SK-N-SH (cell line): ENCODE results near the gene TULP4. TPM values are rescaled to one million over a fixed set of nuclear protein-coding genes. Genes with fewer than 3 reads are reported as not detected.

Experiments
- CTCF ChIA-PET: fragments of 300-600, 350-600 bp; formaldehyde crosslinking; extraction: SDS; loops from one replicate; lab custom pipeline; 2021; lab: Yijun Ruan, JAX
- POLR2A ChIA-PET: fragments of 350-600 bp; sonication (Branson Sonifier 250); formaldehyde crosslinking; extraction: SDS; loops from one replicate; lab custom pipeline; 2020; ENCODE audit warnings: antibody characterized with exemption, inconsistent platforms; lab: Yijun Ruan, JAX
- DNase-seq: peaks from one replicate; pipeline ENCODE4 v3.0.0; 2012
- H2AFZ ChIP-seq: fragments of 200-600 bp; sonication (generic); 2 replicates; pipeline ENCODE4 v1.8.1; 2016; ENCODE audit warnings: antibody characterized with exemption, mild to moderate bottlenecking, low read depth
- H3F3A ChIP-seq: fragments of 200-600 bp; sonication (generic); replicated peaks from 2 replicates; pipeline ENCODE3; 2016; ENCODE audit warnings: antibody characterized with exemption, mild to moderate bottlenecking; ENCODE audit not compliant: insufficient read depth
- H3K27ac ChIP-seq, 2 experiments: fragments of 200-500 bp in 1 of 2; fragments of 200-600 bp in 1 of 2; sonication (Bioruptor generic) in 1 of 2; sonication (generic), shearing (Covaris generic) in 1 of 2; 2 replicates each; pipeline versions ENCODE4 v1.5.1 to v1.6.1; 2014 to 2016; ENCODE audit warnings: low read depth in 2 of 2, inconsistent platforms in 1 of 2, low read length in 1 of 2, mild to moderate bottlenecking in 1 of 2, mixed read lengths in 1 of 2
- H3K27me3 ChIP-seq: fragments of 200-600 bp; sonication (generic), shearing (Covaris generic); 2 replicates; pipeline ENCODE4 v1.6.1; 2016; ENCODE audit warnings: mixed run types; ENCODE audit not compliant: insufficient read depth
- H3K36me3 ChIP-seq, 2 experiments: fragments of 200-500 bp in 1 of 2; fragments of 200-600 bp in 1 of 2; sonication (Bioruptor generic) in 1 of 2; sonication (generic) in 1 of 2; replicated peaks in 1 of 2; 2 replicates each; pipeline versions ENCODE3 to v1.5.1; 2014 to 2016; ENCODE audit warnings: low read length in 1 of 2, mild to moderate bottlenecking in 1 of 2; ENCODE audit not compliant: insufficient read depth in 2 of 2, control insufficient read depth in 1 of 2
- H3K4me1 ChIP-seq, 2 experiments: fragments of 200-500 bp in 1 of 2; fragments of 200-600 bp in 1 of 2; sonication (Bioruptor generic) in 1 of 2; sonication (generic), shearing (Covaris generic) in 1 of 2; 2 replicates each; pipeline versions ENCODE4 v1.5.1 to v1.6.1; 2014 to 2016; ENCODE audit warnings: low read depth in 1 of 2, low read length in 1 of 2, mixed run types in 1 of 2; ENCODE audit not compliant: insufficient read depth in 2 of 2, control insufficient read depth in 1 of 2
- H3K4me2 ChIP-seq: fragments of 200-600 bp; sonication (generic), shearing (Covaris generic); 2 replicates; pipeline ENCODE4 v1.6.1; 2017; ENCODE audit warnings: mixed run types
- H3K4me3 ChIP-seq, 2 experiments: fragments of 200-500 bp in 1 of 2; fragments of 200-600 bp in 1 of 2; sonication (Bioruptor generic) in 1 of 2; sonication (generic), shearing (Covaris generic) in 1 of 2; 2 replicates each; pipeline versions ENCODE4 v1.5.1 to v1.8.1; 2014 to 2016; ENCODE audit warnings: low read depth in 2 of 2, inconsistent platforms in 1 of 2, low read length in 1 of 2, mild to moderate bottlenecking in 1 of 2, mixed read lengths in 1 of 2, moderate library complexity in 1 of 2
- H3K79me2 ChIP-seq: fragments of 200-600 bp; sonication (generic); 2 replicates; pipeline ENCODE4 v1.8.1; 2017; ENCODE audit warnings: mild to moderate bottlenecking; ENCODE audit not compliant: insufficient read depth
- H3K9ac ChIP-seq: fragments of 200-600 bp; sonication (generic); 2 replicates; pipeline ENCODE4 v1.6.1; 2017; ENCODE audit warnings: mixed run types
- H3K9me2 ChIP-seq: fragments of 200-600 bp; sonication (generic); 2 replicates; pipeline ENCODE4 v1.6.1; 2017; ENCODE audit warnings: mixed run types
- H3K9me3 ChIP-seq: fragments of 200-600 bp; sonication (generic); 2 replicates; pipeline ENCODE4 v1.6.1; 2017; ENCODE audit warnings: mixed run types, mild to moderate bottlenecking, moderate library complexity
- H4K20me1 ChIP-seq: fragments of 200-600 bp; sonication (generic); 2 replicates; pipeline ENCODE4 v1.6.1; 2017; ENCODE audit warnings: mild to moderate bottlenecking, mixed run types; ENCODE audit not compliant: insufficient read depth
- CHD2 ChIP-seq: fragments of 150-350 bp; IDR thresholded peaks from 2 replicates; pipeline ENCODE4 v1.6.1; 2018; ENCODE audit warnings: low read length; ENCODE audit not compliant: partially characterized antibody
- ELF1 ChIP-seq: IDR thresholded peaks from 2 replicates; pipeline ENCODE4 v1.4.0; 2012
- FOXJ3 ChIP-seq: sonication (generic); formaldehyde crosslinking; IDR thresholded peaks from 2 replicates; pipeline ENCODE4 v1.5.1; 2020; ENCODE audit warnings: mild to moderate bottlenecking, missing genetic modification reagents
- GABPA ChIP-seq: IDR thresholded peaks from 2 replicates; pipeline ENCODE4 v1.4.0; 2012; ENCODE audit warnings: low read depth, mild to moderate bottlenecking
- GATA2 ChIP-seq: sonication (generic); formaldehyde crosslinking; IDR thresholded peaks from 2 replicates; pipeline ENCODE4 v1.5.0; 2020; ENCODE audit warnings: mild to moderate bottlenecking, missing genetic modification reagents
- JUND ChIP-seq: IDR thresholded peaks from 2 replicates; pipeline ENCODE4 v1.4.0; 2012
- POLR2AphosphoS5 ChIP-seq: IDR thresholded peaks from 2 replicates; pipeline ENCODE4 v1.6.1; 2012; ENCODE audit warnings: low read depth, low read length
- RAD21 ChIP-seq: IDR thresholded peaks from 2 replicates; pipeline ENCODE4 v1.6.1; 2012; ENCODE audit warnings: mild to moderate bottlenecking, low read length
- REST ChIP-seq: IDR thresholded peaks from 2 replicates; pipeline ENCODE4 v1.6.1; 2012; ENCODE audit warnings: mild to moderate bottlenecking, low read depth, low read length, moderate library complexity
- RXRA ChIP-seq: IDR thresholded peaks from 2 replicates; pipeline ENCODE4 v1.4.0; 2012; ENCODE audit warnings: low read depth, mild to moderate bottlenecking, borderline replicate concordance
- SIN3A ChIP-seq: IDR thresholded peaks from 2 replicates; pipeline ENCODE4 v1.6.1; 2012; ENCODE audit warnings: low read depth, mild to moderate bottlenecking, low read length, moderate library complexity, borderline replicate concordance
- SMC3 ChIP-seq: IDR thresholded peaks from 2 replicates; pipeline ENCODE4 v1.6.1; 2012; ENCODE audit warnings: low read depth, low read length, improper control_type of control experiment
- TCF12 ChIP-seq: IDR thresholded peaks from 2 replicates; pipeline ENCODE4 v1.4.0; 2012
- TEAD4 ChIP-seq: IDR thresholded peaks from 2 replicates; pipeline ENCODE4 v1.4.0; 2012; ENCODE audit warnings: mild to moderate bottlenecking, borderline replicate concordance; ENCODE audit not compliant: insufficient read depth
- USF1 ChIP-seq: IDR thresholded peaks from 2 replicates; pipeline ENCODE4 v1.4.0; 2012; ENCODE audit warnings: low read depth, borderline replicate concordance
- USF2 ChIP-seq: fragments of 150-350 bp; IDR thresholded peaks from 2 replicates; pipeline ENCODE4 v1.6.1; 2017; ENCODE audit warnings: antibody characterized with exemption, low read length, low read depth, borderline replicate concordance
- WGBS: methylation state at CpG from one replicate; pipeline ENCODE4 v1.1.6; 2017; ENCODE audit warnings: low lambda C conversion rate; 5-methylcytosine and 5-hydroxymethylcytosine counted together
- polyA plus RNA-seq, 3 experiments: library from polyadenylated mRNA; depleted of rRNA; stranded (reverse); fragments of >200 nt; gene quantifications; 2 replicates each; pipeline ENCODE4 v1.2.3, GENCODE V29; 2012

Gene TULP4
- polyA plus RNA-seq, 1 of the 3 experiments (the other 2 are of a cell fraction) = 5.9 TPM

GRCh38 chr6:158419339-158419909 is 107.2 kb downstream of the TULP4 start:
- Histone ChIP-seq H3K79me2 (peaks cover 7% of the 10 kb centered on the region), H3K36me3 (peaks cover 9 to 27% of the 10 kb centered on the region in 2 experiments), H2AFZ (no peak overlapping the region), H3K9ac (no peak overlapping the region), H3K27ac (no peak overlapping the region), H3K9me2 (no peaks in the 10 kb centered on the region), H3K4me1 (peaks cover 10 to 21% of the 10 kb centered on the region in 2 experiments; a peak in 3 of 4 replicates), H3K9me3 (peaks cover 13% of the 10 kb centered on the region; the same call in 1 of the 2 replicates), H3F3A (peaks cover 30% of the 10 kb centered on the region), H3K4me3 (no peak overlapping the region), H3K4me2 (no peak overlapping the region), H3K27me3 (no peaks in the 10 kb centered on the region), H4K20me1 (no peaks in the 10 kb centered on the region)
- DNase-seq = no peak
- no peak for TF ChIP-seq TEAD4
- no peak for TF ChIP-seq ELF1
- TF ChIP-seq TCF12 = no peak
- no peak for TF ChIP-seq CHD2
- no peak for TF ChIP-seq USF2
- TF ChIP-seq SIN3A = no peak
- no peak for TF ChIP-seq SMC3
- TF ChIP-seq JUND = no peak
- TF ChIP-seq RAD21 = no peak
- no peak for TF ChIP-seq POLR2AphosphoS5
- TF ChIP-seq USF1 = no peak
- TF ChIP-seq GATA2 (CRISPR knock-in tag) = no peak
- POLR2A ChIA-PET = no interaction called here
- CTCF ChIA-PET = interaction anchor here (0.9 to 1.3 kb wide), 3 partner anchors 12 to 198 kb away, joined by 3 to 4 read pairs (median 3); no protein-coding TSS in a partner anchor
- WGBS = 98% methylated on average over 2 of the region's 2 CpGs

GRCh38 chr6:158421381-158421780 is 109.1 kb downstream of the TULP4 start:
- DNase-seq = no peak
- no peak for TF ChIP-seq USF2
- TF ChIP-seq FOXJ3 (CRISPR knock-in tag) = no peak
- TF ChIP-seq REST = no peak
- TF ChIP-seq GABPA = no peak
- TF ChIP-seq USF1 = no peak
- no peak for TF ChIP-seq RXRA
- H3K79me2 ChIP-seq = peaks cover 11% of the 10 kb centered on the region
- peaks cover 13% of the 10 kb centered on the region; the same call in 1 of the 2 replicates for H3K9me3 ChIP-seq
- H3K4me3 ChIP-seq = no peak overlapping the region
- H3K36me3 ChIP-seq = peaks cover 4 to 27% of the 10 kb centered on the region in 2 experiments
- H3K9ac ChIP-seq = no peak overlapping the region
- ChIA-PET POLR2A (no interaction called here), CTCF (no interaction called here)
- peaks cover 10 to 18% of the 10 kb centered on the region in 2 experiments; a peak in 3 of 4 replicates for H3K4me1 ChIP-seq
- H3K27ac ChIP-seq = no peak overlapping the region
- no peaks in the 10 kb centered on the region for H4K20me1 ChIP-seq
- H2AFZ ChIP-seq = no peak overlapping the region
- 93% methylated on average over 4 of the region's 4 CpGs for WGBS
- no peak overlapping the region for H3K4me2 ChIP-seq
- H3K9me2 ChIP-seq = no peaks in the 10 kb centered on the region
- no peaks in the 10 kb centered on the region for H3K27me3 ChIP-seq
- H3F3A ChIP-seq = peaks cover 23% of the 10 kb centered on the region
